Left kidney (tissue), 2 donors: ENCODE measurements around the gene CUTC. TPM values are rescaled to one million over a fixed set of nuclear protein-coding genes. Genes with fewer than 3 reads are reported as not detected.
"Not testable (repeated sequence)": the region's sequence is repeated elsewhere in the genome, so short reads cannot be mapped to it uniquely, and the experiment has no call there.

Experiments
- DNase-seq: peaks from one replicate; pipeline ENCODE4 v3.0.0-alpha.2; 2013
- polyA plus RNA-seq: library from polyadenylated mRNA; unstranded; fragments of 120-200 nt; gene quantifications from one replicate; pipeline ENCODE4 v1.2.1, GENCODE V29; 2013; ENCODE audit not compliant: insufficient read length

The CUTC gene
- polyA plus RNA-seq, 1 donor, result 27.5 TPM

DNA sequence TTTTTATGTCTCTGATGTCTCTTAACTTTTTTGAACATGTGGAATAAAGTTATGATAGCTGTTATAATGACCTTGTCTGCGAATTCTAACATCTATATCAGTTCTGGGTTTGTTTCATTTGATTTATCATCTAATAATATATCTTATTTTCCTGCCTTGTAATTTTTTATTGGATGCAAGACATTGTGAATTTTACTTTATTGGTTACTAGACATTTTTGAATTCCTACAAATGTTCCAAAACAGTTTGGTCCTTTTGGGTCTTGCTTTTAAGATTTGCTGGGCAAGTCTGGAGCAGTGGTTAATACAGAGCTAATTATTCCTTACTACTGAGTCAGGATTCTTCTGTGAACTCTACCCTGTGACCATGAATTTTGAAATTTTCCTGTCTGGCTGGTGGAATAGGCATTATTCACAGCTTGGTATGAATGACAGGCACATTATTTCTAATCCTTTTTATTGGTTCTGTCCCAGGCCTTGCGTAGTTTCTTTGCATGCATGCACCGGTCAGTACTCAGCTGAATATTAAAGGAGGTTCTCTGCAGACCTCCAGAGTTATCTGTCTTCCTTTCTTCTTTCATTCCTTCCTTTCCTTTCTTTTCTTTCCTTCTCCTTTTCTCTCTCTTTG is 9.0 kb downstream of the CUTC start:
- DNase-seq, result no peak

DNA sequence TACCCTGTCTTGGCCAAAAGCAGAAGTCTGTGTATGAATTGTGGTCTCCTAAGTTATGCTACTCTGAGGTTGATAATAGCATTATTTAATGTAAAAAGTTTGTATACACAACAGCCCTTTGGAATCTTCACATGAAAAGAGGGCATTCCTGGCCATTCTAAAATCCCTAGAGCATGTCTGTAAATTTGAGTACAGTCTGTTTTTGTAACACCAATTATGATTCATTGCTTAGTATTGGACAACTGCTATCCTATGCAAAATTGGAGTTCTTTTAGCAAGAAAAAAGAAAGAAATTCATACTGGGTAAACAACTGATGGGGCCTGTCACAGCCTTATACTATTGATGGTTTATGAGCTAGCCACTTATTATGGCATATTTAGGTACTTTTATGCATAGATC is 10.2 kb downstream of the CUTC start:
- DNase-seq, result no peak

DNA sequence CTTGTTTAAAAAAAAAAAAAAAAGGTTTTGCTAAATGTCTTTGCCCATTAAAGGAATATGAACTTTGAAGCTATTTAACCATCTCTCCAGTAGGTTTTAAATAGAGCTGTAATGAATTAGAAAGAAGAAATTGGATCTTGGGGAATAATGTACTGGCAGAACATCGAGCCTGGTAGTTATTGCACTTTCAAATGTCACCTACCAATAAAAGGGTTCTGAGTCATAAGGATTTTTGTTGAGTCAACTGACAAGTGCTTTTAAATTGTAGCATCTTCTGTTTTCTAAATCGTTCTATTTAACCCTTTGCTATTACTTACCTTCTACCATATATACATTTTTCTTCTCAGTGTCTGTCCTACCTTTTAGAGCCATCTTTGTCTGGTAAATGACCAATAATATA is 10.7 kb downstream of the CUTC start:
- no peak for DNase-seq

DNA sequence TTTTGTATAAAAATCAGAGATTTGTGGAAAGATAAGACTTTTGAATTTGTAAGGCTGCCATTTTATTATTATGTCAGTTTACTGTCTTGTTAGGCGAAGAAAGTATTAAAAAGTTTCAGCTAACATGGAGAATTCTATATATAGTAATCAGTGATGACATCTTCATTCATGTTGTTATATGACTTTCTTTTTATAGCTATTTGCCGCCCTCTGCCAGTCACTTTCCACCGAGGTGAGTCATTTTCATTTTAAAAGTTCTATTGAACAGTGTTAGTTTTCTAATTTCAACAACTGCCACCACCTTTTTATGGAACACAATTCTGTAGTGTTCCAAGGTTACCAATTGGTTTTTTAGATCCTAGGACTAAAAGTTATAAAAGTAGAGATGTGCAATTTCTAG is 11.8 kb downstream of the CUTC start:
- no peak for DNase-seq

DNA sequence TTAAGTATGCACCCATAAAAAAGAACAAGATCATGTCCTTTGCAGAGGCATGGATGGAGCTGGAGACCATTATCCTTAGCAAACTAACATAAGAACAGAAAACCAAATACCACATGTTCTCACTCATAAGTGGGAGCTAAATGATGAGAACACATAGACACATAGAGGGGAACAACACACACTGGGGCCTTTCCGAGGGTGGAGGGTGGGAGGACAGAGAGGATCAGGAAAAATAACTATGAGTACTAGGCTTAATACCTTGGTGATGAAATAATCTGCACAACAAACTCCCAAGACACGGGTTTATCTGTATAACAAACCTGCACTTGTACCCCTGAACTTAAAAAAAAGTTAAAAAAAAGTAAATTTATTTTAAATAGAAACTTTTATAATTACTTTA is 14.1 kb downstream of the CUTC start:
- not testable (repeated sequence) for DNase-seq

DNA sequence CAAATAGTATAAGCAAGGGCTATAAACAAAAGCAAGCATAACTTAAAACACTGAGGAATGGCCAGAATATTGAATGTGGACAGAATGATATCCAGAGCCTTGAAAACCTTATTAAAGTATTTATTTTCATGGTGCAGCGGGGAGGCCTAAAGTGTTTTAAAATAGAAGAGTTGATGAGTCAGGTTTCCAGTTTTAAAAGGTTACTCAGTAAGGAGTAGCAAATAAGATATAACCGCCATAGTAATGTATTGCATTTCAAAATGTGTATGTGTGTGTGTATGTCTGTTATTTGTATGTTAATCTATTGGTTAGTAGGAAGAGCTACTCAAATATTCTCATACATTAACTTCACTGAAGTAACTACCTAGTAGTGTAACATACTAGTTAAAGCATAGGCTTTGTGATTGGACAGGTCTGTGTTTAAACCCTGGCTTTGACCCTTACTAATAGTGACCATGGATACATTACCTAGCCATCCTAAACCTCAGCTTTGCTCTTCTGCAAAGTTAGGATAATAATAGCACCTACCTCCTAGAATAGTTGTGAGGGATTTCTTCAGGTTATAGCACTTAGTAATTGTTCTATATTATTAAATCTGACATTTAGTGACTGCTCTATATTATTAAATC is 16.9 kb downstream of the CUTC start:
- no peak for DNase-seq

DNA sequence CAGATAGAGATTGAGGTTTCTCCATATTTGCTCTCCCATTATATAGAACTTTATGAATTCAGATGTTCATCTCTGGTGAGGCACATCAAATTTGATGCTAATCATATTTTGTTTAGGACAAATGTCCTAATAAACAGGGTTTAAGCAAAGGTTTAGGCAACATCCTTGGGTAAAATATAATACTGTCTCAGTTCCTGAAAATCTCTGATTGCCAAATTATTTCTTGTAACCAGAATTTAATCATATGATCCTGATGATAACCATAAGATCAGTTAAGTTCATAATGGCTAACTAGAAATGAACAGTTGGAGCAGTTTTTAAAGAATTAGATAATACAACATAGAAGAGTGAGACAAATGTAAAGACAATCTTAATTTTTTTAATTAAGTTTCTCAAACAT is 18.6 kb downstream of the CUTC start:
- DNase-seq, result no peak

DNA sequence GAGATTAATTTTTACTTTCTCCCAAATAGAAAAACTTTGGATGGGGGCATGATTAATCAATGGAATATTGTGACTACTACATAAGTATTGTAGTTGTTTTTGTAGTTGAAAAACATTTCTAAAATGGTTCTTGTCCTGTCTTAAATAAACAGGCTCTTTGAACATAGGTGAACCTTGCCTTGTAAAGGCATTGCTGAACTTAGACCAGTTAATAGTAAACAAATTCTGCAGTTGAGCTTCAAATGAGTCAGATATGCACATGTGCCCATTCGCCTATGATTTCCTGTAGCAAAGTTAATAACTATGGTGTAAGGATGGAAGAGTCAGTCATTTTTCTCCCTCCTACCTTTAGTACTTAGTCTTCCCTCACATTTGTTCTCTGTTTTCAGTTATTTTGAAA is 22.6 kb downstream of the CUTC start:
- DNase-seq, result no peak

DNA sequence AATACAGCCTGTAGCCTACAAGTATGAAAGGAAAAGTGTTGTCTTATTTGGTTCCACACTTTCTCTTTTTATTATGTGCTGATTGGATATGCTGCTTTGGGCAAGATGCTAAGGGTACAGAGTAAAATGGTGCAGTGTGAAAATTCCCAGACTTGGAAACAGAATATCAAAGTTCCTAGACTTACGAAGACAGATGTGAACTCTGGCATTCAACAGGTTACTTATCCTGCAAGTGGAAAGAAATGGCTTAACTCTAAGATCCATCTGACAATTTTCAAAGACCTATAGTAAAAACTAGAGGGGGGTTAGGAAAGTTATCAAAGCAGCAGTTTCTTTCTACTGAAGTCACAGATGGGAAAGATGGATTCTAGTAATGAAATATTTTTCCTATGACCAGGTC is 24.1 kb downstream of the CUTC start:
- DNase-seq, result no peak

DNA sequence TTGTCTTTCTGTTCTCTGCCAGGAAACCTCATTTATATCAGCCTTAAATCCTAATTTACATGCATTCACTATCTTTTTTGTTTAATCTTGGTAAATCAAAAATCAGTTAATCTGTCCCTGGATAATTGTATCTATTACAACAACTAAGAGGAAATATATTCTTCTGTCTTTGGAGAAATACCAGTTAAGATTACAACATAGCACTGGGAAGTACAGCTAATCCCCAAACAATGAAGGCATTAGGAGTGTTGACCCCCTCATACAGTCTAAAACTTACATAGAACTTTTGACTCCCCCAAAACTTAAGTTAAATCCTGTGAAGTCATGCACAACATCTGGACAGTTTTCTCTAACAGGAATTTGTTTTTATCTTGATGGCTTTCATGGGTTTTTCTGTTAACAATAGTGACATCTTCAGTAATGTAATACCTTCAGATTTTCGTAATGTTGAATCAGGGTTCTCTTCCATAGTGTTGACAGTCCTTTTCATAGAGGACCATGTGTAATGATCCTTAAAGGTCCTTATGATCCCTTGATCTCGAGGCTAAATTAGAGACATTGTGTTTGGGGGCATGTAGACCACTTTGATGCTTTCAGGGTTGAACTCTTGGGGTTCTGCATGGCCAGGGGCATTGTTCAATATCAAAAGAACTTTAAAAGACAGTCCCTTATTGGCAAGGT is 26.3 kb downstream of the CUTC start:
- DNase-seq, result peak; percentile 22

DNA sequence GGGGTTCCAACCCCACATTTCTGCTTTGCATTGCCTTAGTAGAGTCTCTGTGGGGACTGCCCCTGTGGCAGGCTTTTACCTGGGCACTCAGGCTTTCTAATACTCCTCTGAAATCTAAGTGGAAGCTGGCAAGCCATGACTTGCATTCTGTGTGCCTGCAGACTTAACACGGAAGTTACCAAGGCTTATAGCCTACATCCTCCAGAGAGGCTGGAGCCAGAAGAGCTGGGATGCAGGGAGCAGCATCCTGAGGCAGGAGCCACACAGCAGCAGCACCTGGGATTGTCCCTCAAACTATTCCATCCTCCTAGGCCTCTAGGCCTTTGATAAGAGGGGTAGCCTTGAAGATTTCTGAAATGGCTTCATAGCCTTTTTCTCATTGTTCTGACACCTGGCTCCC is 28.3 kb downstream of the CUTC start:
- DNase-seq, result no peak

DNA sequence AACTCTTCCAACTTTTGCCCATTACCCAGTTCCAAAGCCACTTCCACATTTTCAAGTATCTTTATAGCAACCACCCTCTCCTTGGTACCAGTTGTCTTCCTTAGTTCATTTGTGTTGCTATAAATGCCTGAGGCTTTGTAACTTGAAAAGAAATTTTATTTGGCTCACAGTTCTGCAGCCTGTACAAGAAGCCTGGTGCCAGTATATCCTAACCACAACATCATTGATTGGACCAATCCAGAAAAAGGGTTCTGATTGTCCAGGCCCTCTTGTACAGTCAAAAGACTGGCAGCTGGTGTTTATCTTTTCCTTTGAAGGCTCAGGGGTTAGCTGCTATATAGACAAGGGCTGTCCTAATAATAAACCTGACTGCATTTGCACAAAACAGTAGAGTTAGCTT is 29.3 kb downstream of the CUTC start:
- no peak for DNase-seq

DNA sequence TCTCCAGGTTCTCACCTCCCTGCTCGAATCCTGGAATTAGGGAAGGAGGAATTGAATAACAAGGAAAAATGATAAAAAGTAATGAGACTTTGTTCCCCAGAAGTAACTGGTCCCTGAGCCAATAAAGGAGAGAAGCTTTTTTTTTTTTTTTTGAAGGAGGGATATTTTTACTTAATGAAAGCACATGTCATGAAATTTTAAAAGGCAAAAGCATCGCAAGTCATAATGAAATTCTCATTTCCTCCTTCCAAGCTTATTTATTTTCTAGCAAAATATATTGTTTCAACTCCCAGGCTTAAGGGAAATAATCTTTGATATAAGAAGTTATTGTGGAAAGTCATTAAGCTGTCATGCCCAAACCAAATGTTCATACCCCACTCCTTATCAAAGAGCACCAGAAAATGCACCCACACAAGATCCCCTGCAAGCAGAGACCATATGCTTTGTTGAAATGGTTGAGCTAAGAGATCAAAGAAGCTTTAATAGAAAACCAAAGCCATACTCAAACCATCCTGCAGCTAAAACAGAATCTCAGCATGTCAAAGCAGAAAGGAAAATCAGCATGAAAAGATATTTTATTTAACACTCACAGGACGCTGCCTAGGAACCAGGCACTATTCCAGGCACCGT is 33.8 kb downstream of the CUTC start:
- DNase-seq, result no peak

DNA sequence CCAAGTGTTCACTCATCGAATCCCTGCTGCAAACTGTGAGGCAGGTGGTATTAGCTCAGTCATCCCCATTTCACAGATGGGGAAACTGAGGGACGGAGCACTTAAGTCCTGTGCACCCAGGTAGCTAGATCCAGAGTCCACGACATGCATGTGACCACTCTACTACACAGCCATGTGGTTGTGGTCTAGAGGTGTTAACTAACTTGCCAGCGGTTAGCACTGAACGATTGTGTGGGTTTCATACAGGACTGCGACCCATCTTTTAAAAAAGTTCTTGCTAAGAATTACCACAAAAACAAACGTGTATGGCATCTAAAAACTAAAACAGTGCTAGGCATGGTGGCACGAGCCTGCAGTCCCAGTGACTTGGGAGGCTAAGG is 34.3 kb downstream of the CUTC start:
- DNase-seq, result no peak

DNA sequence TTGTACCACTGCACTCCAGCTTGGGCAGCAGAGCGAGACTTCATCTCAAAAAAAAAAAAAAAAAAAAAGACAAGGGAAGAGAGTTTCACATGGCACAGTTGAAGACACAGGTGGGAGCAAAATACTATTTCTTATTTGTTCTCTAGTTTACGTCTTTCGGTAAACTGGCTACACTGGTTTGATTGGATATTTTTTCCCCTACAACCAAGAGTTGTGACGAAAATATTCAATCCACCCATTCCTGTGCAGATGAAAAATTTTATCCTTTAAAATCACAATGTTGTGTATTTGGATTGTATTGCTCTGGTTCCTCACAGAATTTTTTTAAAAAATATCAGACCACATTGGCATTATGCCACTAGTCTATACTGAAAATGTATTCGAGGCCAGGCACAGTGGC is 35.9 kb downstream of the CUTC start:
- DNase-seq, result no peak

DNA sequence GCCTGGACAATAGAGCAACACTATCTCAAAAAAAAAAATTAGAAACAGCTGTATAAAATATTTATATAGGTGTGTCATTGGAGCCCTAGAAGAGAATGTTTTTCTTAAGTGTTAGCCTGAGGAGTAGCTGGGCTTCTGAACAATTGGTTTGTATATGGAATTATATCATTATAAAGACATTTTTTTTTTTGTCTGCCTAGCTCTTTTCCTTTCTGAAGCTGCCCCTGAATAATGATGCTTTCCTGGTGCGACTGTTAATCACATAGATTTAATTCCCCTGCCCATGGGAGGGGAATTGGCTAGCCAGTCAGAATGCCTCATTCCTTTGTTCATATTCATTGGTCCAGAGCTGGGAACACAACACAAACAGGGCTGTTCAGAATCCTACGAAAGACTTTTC is 36.5 kb downstream of the CUTC start:
- no peak for DNase-seq

DNA sequence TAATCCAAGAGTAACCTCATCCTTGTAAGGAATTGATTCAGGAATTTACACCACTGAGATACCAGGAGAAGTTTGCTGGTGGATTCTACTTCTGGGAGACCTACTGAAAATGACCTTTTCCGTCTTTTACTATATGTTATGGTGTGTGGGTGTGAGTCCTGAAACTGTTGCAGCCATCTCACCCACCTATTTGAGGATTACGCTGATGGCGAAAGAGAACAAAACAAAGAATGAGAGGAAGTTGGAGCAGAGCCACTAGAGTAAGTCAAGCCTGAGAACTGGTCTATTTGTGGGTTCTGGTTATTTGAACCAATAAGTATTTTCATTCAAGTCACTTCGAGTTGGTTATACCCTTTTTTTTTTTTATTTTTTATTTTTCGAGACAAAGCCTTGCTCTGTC is 37.7 kb downstream of the CUTC start:
- no peak for DNase-seq

DNA sequence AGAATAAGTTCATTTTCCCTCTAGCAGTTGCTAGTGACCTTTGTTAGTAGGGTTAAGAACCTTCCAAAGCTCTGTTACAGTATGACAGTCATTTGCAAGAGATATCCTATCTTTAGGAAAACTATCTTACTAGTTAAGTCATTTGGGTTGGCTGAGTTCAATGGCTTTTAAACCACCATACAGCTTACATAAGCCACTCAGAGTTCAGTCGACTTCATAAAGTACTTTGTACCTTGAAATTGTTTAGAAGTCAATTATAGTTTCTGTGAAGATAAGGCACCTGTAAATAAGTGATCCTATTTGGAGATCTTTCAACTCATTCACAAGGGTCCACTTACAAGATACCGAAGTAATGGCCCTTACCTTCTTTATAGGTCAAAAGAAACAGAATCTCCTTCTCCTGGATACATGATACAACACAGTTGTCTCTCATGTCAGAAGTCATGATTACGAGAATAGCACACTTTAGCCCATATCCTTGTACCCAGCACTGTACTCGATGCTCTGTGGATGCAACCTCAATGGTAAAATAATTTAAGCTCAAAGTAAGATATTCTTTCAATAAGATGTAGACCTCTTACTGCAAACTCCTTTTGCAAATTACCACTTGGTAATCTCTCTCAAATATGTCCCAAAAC is 38.5 kb downstream of the CUTC start:
- DNase-seq, result no peak

DNA sequence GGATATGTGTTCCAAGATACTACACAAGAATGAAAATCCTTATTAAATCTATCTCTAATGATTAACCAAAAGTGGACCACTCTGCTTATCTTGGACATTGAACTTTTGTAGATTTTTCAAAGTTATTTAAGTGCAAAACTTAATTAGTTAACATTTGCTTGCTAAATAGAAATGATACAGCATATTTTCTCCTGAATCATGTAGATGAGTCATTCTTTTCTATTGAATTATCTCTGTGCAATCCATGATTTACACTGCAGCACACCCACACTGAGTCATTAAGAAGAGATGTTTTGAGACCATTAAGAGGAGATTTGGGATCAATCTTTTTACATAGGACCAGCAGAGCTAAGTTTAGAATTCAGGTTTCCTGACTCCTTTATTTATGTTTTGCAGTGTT is 43.8 kb downstream of the CUTC start:
- no peak for DNase-seq

DNA sequence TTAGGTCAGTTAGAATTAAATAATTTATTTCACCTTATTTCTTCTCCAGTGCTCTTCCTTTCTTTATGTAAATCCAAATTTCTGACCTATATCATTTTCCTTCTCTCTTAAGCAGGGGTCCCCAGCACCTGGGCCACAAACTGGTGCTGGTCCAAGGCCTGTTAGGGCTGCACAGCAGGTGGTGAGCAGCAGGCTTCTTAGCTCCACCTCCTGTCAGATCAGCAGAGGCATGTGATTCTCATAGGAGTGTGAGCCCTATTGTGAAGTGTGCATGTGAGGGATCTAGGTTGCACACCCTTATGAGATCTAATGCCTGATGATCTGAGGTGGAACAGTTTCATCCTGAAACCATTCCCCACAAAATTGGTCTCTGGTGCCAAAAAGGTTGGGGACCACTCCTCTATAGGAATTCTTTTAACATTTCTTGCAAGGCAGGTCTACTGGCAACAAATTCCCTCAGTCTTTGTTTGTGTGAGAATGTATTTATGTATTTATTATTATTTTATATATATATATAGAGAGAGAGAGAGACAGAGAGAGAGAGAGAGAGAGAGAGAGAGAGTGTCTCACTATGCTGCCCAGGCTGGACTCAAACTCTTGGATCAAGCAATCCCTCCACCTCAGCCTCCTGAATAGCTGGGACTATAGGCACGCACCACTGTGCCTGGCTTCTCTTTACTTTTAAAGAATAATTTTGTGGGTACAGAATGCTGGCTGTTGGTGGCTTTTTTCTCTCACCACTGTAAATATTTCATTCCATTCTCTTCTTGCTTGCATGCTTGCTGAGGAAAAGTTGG is 46.1 kb downstream of the CUTC start:
- DNase-seq, result no peak

DNA sequence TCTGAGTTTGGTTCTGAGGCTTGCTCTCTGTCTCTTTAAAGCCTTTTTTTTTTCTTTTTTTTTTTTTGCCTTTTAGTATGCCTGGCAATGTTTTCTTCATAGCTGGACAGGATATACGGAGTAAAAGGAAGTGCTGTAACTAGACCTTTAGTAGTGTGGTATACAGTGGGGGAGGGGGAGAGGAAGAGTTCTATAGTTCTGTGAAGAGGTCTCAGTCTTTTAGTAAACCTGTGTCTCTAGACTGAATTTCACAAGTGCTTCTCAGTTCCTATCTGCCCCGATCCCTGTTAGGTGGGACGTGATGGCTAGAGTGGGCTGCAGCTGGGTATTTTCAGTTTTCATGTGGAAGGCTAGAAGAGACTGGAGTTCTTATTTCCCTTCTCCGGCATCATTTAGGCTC is 47.3 kb downstream of the CUTC start:
- DNase-seq, result peak; percentile 33
